DND-41 (cell line): Measurements from ENCODE around the gene MYO1B.

Source experiments
- EZH2 ChIP-seq: IDR thresholded peaks from 3 replicates; pipeline ENCODE4 v1.6.1; 2012; ENCODE audit warnings: borderline replicate concordance, low read depth, mild to moderate bottlenecking, moderate library complexity, low read length, inconsistent platforms; ENCODE audit not compliant: severe bottlenecking
- TF ChIP-seq, protein P1 (sequence below): IDR thresholded peaks from 2 replicates; pipeline ENCODE4 v1.5.1; 2012; ENCODE audit warnings: borderline replicate concordance, low read length, moderate library complexity, mild to moderate bottlenecking; ENCODE audit not compliant: poor library complexity, severe bottlenecking; ENCODE audit errors: extremely low read depth

DNA sequence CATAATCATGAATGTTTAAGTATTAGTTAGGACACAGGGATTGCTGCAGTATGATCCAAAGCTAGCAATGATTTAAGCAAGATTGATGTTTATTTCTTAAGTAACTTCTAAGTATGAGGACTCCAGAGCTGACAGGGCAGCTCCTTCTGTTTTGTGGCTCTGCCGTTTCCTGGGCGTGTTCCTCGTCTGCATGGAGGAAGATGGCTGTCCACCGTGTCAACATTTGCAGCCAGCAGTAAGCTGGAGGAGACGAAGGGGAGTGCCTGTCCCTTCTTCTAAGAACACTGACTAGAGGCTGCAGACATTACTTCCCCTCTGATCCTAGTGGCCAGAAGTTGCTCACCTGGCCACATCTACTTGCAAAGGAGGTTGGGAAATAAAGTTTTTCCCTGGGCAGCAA is 144.1 kb downstream of the MYO1B start:
- TF ChIP-seq, protein P1, sequence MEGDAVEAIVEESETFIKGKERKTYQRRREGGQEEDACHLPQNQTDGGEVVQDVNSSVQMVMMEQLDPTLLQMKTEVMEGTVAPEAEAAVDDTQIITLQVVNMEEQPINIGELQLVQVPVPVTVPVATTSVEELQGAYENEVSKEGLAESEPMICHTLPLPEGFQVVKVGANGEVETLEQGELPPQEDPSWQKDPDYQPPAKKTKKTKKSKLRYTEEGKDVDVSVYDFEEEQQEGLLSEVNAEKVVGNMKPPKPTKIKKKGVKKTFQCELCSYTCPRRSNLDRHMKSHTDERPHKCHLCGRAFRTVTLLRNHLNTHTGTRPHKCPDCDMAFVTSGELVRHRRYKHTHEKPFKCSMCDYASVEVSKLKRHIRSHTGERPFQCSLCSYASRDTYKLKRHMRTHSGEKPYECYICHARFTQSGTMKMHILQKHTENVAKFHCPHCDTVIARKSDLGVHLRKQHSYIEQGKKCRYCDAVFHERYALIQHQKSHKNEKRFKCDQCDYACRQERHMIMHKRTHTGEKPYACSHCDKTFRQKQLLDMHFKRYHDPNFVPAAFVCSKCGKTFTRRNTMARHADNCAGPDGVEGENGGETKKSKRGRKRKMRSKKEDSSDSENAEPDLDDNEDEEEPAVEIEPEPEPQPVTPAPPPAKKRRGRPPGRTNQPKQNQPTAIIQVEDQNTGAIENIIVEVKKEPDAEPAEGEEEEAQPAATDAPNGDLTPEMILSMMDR, result no peak
- TF ChIP-seq EZH2, result no peak
